Measurements from ENCODE around the gene FAM117B. TPM values are rescaled to one million over a fixed set of nuclear protein-coding genes. Genes with fewer than 3 reads are reported as not detected.

FAM117B gene
- total RNA-seq, 1 experiment from 2014 or later: 9.1 TPM

DNA sequence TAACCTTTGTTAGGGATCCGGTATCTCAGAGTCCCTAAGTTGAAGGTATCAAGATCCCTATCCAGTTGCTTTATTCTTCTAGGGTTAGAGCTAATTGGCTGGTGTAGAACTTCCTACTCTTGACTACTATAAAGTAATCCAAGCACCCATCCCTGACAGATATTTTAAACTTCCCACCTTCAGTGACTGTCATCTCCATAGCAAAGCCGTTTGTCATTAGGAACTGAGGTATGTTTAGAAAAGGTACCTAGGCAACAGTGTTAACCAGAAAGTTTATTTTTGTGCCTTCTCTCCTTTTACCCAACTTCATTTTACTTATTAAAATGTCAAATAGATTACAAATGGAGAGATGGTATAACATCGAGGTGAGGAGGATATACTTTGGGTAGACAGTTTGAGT, 4.5 kb downstream of the FAM117B start:
- H3K27me3 ChIP-seq (ENCODE audit: insufficient read depth, low read length): no peaks in the 10 kb centered on the region
- RAD21 ChIA-PET (ENCODE audit: low non-redundant PET in 1 of 2, low total read pairs in 2 of 2, uncharacterized antibody in 2 of 2, unreplicated experiment in 2 of 2): no interaction called here
- H3K9me3 ChIP-seq (ENCODE audit: control insufficient read depth in 1 of 2, insufficient read depth in 1 of 2, low read depth in 1 of 2, low read length in 2 of 2): no peaks in the 10 kb centered on the region
- TF ChIP-seq, protein P1, sequence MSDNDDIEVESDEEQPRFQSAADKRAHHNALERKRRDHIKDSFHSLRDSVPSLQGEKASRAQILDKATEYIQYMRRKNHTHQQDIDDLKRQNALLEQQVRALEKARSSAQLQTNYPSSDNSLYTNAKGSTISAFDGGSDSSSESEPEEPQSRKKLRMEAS (IDR thresholded peaks at IDR 0.05): no peak
- no peak for TF ChIP-seq CEBPB (IDR thresholded peaks at IDR 0.05; ENCODE audit: low read depth)
- no peak for TF ChIP-seq SRF (IDR thresholded peaks at IDR 0.05; ENCODE audit: low read depth)
- no peak for TF ChIP-seq RAD21 (IDR thresholded peaks at IDR 0.05; ENCODE audit: low read depth)
- TF ChIP-seq EZH2 (IDR thresholded peaks at IDR 0.05): no peak
- TF ChIP-seq ZNF274 (IDR thresholded peaks at IDR 0.05; ENCODE audit: low read depth, low read length): no peak
- no peak for TF ChIP-seq YY1 (IDR thresholded peaks at IDR 0.05; ENCODE audit: extremely low read depth, insufficient replicate concordance, low read depth, low read length)
- TF ChIP-seq EGR1 (IDR thresholded peaks at IDR 0.05; ENCODE audit: low read depth): no peak
- TF ChIP-seq SIN3A (IDR thresholded peaks at IDR 0.05; ENCODE audit: low read depth): no peak
- TF ChIP-seq ELF1 (IDR thresholded peaks at IDR 0.05; ENCODE audit: borderline replicate concordance, low read depth): no peak
- BruUV-seq (replicated peaks): no TSS peak
- H3K9ac ChIP-seq (ENCODE audit: low read length): no peak overlapping the region
- no peak for DNase-seq (ENCODE audit: low read depth, low spot score)
- no peaks in the 10 kb centered on the region for H3K36me3 ChIP-seq (ENCODE audit: control insufficient read depth in 1 of 2, insufficient read depth in 2 of 2, low read length in 2 of 2)
- intact Hi-C loops (cut with micrococcal nuclease): no loop called here
- no peaks in the 10 kb centered on the region for H4K20me1 ChIP-seq (ENCODE audit: insufficient read depth)
- H3K9me2 ChIP-seq (ENCODE audit: insufficient read depth): no peaks in the 10 kb centered on the region
- no peaks in the 10 kb centered on the region; the same call in 1 of the 2 replicates for H3K79me2 ChIP-seq (ENCODE audit: insufficient read depth, low read length)
- POLR2A ChIA-PET: no interaction called here
- ATAC-seq: no peak
- peaks cover 5 to 16% of the 10 kb centered on the region in 2 experiments; a peak in 3 of 4 replicates for H3K4me1 ChIP-seq (ENCODE audit: control insufficient read depth in 1 of 2, insufficient read depth in 2 of 2, low read length in 2 of 2)
- H3K4me2 ChIP-seq (ENCODE audit: low read length): no peak overlapping the region
- H2AFZ ChIP-seq (ENCODE audit: low read depth, low read length, poor library complexity, severe bottlenecking): no peak overlapping the region
- CTCF ChIA-PET: no interaction called here
- no peak overlapping the region for H3K4me3 ChIP-seq (replicated peaks in 1 of 2; ENCODE audit: low read depth in 1 of 2, low read length in 2 of 2)
- no peak overlapping the region for H3K27ac ChIP-seq (ENCODE audit: low read depth, low read length)

DNA sequence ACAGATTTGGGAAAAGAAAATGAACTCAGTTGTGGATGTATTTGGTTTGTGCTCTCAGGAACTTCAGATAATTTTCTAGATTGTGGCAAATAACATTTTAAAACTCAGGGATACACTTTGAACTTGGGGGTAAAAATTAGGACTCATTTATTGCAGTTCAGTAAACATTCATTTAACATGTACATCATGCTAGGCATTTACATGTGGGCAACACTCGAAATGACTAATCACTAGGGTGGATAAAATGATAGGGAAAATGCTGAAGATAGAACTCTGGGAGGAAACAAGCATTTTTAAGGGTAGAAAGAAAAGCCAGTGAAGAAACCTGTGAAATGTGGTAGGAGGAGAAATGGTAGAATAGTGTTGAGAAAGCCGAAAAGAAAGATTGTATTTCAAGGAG, 7.8 kb downstream of the FAM117B start:
- BruUV-seq (replicated peaks): no TSS peak
- no peak for DNase-seq (ENCODE audit: low read depth, low spot score)
- H3K9ac ChIP-seq (ENCODE audit: low read length): no peak overlapping the region
- H3K4me1 ChIP-seq (ENCODE audit: control insufficient read depth in 1 of 2, insufficient read depth in 2 of 2, low read length in 2 of 2): peaks cover 0 to under 1% of the 10 kb centered on the region in 2 experiments; a peak in 1 of 4 replicates
- no peaks in the 10 kb centered on the region for H3K9me3 ChIP-seq (ENCODE audit: control insufficient read depth in 1 of 2, insufficient read depth in 1 of 2, low read depth in 1 of 2, low read length in 2 of 2)
- CTCF ChIA-PET: no interaction called here
- H2AFZ ChIP-seq (ENCODE audit: low read depth, low read length, poor library complexity, severe bottlenecking): no peak overlapping the region
- intact Hi-C loops (cut with micrococcal nuclease): no loop called here
- POLR2A ChIA-PET: no interaction called here
- H3K4me3 ChIP-seq (replicated peaks in 1 of 2; ENCODE audit: low read depth in 1 of 2, low read length in 2 of 2): no peak overlapping the region
- H3K79me2 ChIP-seq (ENCODE audit: insufficient read depth, low read length): no peaks in the 10 kb centered on the region; the same call in 1 of the 2 replicates
- ATAC-seq: no peak
- RAD21 ChIA-PET (ENCODE audit: low non-redundant PET in 1 of 2, low total read pairs in 2 of 2, uncharacterized antibody in 2 of 2, unreplicated experiment in 2 of 2): no interaction called here
- H3K9me2 ChIP-seq (ENCODE audit: insufficient read depth): no peaks in the 10 kb centered on the region
- no peaks in the 10 kb centered on the region for H3K36me3 ChIP-seq (ENCODE audit: control insufficient read depth in 1 of 2, insufficient read depth in 2 of 2, low read length in 2 of 2)
- no peak overlapping the region for H3K27ac ChIP-seq (ENCODE audit: low read depth, low read length)
- no peaks in the 10 kb centered on the region for H4K20me1 ChIP-seq (ENCODE audit: insufficient read depth)
- H3K4me2 ChIP-seq (ENCODE audit: low read length): no peak overlapping the region
- no peaks in the 10 kb centered on the region for H3K27me3 ChIP-seq (ENCODE audit: insufficient read depth, low read length)
- TF ChIP-seq ELF1 (IDR thresholded peaks at IDR 0.05; ENCODE audit: borderline replicate concordance, low read depth) (no peak), POLR2A (IDR thresholded peaks at IDR 0.05; ENCODE audit: borderline replicate concordance, extremely low read depth, insufficient read depth, insufficient read length) (no peak), EZH2phosphoT487 (IDR thresholded peaks at IDR 0.05; ENCODE audit: borderline replicate concordance) (no peak), YY1 (IDR thresholded peaks at IDR 0.05; ENCODE audit: extremely low read depth, insufficient replicate concordance, low read depth, low read length) (no peak), FOSL1 (IDR thresholded peaks at IDR 0.05; ENCODE audit: low read depth) (no peak), ZNF274 (IDR thresholded peaks at IDR 0.05; ENCODE audit: low read depth, low read length) (no peak), SP1 (IDR thresholded peaks at IDR 0.05; ENCODE audit: low read depth) (no peak), CBX3 (IDR thresholded peaks at IDR 0.05; ENCODE audit: low read depth) (no peak), POLR2AphosphoS5 (IDR thresholded peaks at IDR 0.05; ENCODE audit: low read depth, low read length) (no peak), SIN3A (IDR thresholded peaks at IDR 0.05; ENCODE audit: low read depth) (no peak), CEBPB (IDR thresholded peaks at IDR 0.05; ENCODE audit: low read depth) (no peak), TCF7L2 (IDR thresholded peaks at IDR 0.05; ENCODE audit: borderline replicate concordance, extremely low read depth, insufficient read depth, insufficient read length) (no peak), JUND (IDR thresholded peaks at IDR 0.05) (no peak), ZFX (IDR thresholded peaks at IDR 0.05) (no peak)
- TF ChIP-seq, protein P2, sequence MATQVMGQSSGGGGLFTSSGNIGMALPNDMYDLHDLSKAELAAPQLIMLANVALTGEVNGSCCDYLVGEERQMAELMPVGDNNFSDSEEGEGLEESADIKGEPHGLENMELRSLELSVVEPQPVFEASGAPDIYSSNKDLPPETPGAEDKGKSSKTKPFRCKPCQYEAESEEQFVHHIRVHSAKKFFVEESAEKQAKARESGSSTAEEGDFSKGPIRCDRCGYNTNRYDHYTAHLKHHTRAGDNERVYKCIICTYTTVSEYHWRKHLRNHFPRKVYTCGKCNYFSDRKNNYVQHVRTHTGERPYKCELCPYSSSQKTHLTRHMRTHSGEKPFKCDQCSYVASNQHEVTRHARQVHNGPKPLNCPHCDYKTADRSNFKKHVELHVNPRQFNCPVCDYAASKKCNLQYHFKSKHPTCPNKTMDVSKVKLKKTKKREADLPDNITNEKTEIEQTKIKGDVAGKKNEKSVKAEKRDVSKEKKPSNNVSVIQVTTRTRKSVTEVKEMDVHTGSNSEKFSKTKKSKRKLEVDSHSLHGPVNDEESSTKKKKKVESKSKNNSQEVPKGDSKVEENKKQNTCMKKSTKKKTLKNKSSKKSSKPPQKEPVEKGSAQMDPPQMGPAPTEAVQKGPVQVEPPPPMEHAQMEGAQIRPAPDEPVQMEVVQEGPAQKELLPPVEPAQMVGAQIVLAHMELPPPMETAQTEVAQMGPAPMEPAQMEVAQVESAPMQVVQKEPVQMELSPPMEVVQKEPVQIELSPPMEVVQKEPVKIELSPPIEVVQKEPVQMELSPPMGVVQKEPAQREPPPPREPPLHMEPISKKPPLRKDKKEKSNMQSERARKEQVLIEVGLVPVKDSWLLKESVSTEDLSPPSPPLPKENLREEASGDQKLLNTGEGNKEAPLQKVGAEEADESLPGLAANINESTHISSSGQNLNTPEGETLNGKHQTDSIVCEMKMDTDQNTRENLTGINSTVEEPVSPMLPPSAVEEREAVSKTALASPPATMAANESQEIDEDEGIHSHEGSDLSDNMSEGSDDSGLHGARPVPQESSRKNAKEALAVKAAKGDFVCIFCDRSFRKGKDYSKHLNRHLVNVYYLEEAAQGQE (IDR thresholded peaks at IDR 0.05; ENCODE audit: low read depth): no peak
- TF ChIP-seq, protein P3, sequence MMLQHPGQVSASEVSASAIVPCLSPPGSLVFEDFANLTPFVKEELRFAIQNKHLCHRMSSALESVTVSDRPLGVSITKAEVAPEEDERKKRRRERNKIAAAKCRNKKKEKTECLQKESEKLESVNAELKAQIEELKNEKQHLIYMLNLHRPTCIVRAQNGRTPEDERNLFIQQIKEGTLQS (IDR thresholded peaks at IDR 0.05): no peak
